BJ (cell line): Measurements from ENCODE around the gene PIBF1. TPM values are rescaled to one million over a fixed set of nuclear protein-coding genes. Genes with fewer than 3 reads are reported as not detected.
"Not testable (repeated sequence)": the region's sequence is repeated elsewhere in the genome, so short reads cannot be mapped to it uniquely, and the experiment has no call there.

Source experiments
- CTCF ChIA-PET: fragments of 350-600 bp; formaldehyde crosslinking; extraction: SDS; loops from one replicate; lab custom pipeline; 2021; ENCODE audit warnings: antibody characterized with exemption, inconsistent platforms; lab: Yijun Ruan, JAX
- POLR2A ChIA-PET: fragments of 300-600 bp; sonication (Branson Sonifier 250); formaldehyde crosslinking; extraction: SDS; loops from one replicate; lab custom pipeline; 2021; ENCODE audit warnings: antibody characterized with exemption; lab: Charles Lee
- DNase-seq: peaks from one replicate; pipeline ENCODE4 v3.0.0-alpha.2; 2011; ENCODE audit warnings: low read depth
- H3K27me3 ChIP-seq: 2 replicates; pipeline ENCODE4 v1.6.0; 2011; ENCODE audit warnings: low read length; ENCODE audit not compliant: control insufficient read depth, insufficient read depth
- H3K36me3 ChIP-seq: 2 replicates; pipeline ENCODE4 v1.5.1; 2011; ENCODE audit warnings: low read length; ENCODE audit not compliant: control insufficient read depth, insufficient read depth
- H3K4me3 ChIP-seq: 2 replicates; pipeline ENCODE4 v1.5.1; 2011; ENCODE audit warnings: low read depth, mild to moderate bottlenecking, control low read depth, low read length
- polyA plus RNA-seq: library from polyadenylated mRNA; depleted of rRNA; stranded (reverse); fragments of >200 nt; gene quantifications from 2 replicates; pipeline ENCODE4 v1.2.3, GENCODE V29; 2011
- TF ChIP-seq, protein P1 (sequence below): IDR thresholded peaks from 2 replicates; pipeline ENCODE4 v1.5.1; 2011; ENCODE audit warnings: low read depth, mild to moderate bottlenecking, control low read depth, inconsistent platforms, low read length, moderate library complexity; ENCODE audit not compliant: insufficient read depth

The PIBF1 gene
- polyA plus RNA-seq, 1 experiment, result 1.7 TPM

DNA sequence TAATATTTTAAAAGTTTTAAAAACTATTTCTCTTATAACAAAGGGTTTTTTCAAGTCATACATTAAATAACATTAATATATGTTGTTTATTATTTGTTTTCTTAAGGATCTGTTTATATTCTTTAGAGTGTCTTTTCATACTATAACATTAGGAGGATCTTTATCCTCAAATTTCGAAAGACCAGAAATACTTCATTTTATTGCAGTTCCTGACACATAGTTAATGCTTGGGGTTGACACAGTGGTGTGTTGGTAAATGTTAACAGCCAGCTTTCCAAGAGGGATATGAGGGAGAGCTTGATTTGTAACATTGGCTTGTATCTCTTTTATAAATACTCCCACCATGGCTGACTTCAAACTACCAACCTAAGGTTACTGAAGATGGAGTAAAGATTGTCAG is 150.3 kb downstream of the PIBF1 start:
- Histone ChIP-seq H3K36me3 (no peaks in the 10 kb centered on the region; the same call in 1 of the 2 replicates), H3K27me3 (no peaks in the 10 kb centered on the region), H3K4me3 (no peak overlapping the region)
- DNase-seq, result no peak
- POLR2A ChIA-PET, result no interaction called here
- TF ChIP-seq, protein P1, sequence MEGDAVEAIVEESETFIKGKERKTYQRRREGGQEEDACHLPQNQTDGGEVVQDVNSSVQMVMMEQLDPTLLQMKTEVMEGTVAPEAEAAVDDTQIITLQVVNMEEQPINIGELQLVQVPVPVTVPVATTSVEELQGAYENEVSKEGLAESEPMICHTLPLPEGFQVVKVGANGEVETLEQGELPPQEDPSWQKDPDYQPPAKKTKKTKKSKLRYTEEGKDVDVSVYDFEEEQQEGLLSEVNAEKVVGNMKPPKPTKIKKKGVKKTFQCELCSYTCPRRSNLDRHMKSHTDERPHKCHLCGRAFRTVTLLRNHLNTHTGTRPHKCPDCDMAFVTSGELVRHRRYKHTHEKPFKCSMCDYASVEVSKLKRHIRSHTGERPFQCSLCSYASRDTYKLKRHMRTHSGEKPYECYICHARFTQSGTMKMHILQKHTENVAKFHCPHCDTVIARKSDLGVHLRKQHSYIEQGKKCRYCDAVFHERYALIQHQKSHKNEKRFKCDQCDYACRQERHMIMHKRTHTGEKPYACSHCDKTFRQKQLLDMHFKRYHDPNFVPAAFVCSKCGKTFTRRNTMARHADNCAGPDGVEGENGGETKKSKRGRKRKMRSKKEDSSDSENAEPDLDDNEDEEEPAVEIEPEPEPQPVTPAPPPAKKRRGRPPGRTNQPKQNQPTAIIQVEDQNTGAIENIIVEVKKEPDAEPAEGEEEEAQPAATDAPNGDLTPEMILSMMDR, result no peak
- CTCF ChIA-PET, result no interaction called here

DNA sequence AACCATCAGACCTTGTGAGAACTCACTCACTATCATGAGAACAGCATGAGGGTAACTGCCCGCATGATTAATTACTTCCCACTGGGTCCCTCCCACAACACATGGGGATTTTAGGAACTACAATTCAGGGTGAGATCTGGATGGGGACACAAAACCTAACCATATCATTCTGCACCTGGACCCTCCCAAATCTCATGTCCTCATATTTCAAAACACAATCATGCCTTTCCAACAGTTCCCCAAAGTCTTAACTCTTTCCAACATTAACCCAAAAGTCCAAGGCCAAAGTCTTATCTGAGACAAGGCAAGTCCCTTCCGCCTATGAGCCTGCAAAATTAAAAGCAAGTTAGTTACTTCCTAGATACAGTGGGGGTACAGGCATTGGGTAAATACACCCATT is 164.3 kb downstream of the PIBF1 start:
- H3K27me3 ChIP-seq, H3K36me3 ChIP-seq, H3K4me3 ChIP-seq, DNase-seq, POLR2A ChIA-PET: not testable (repeated sequence)
- CTCF ChIA-PET, result interaction anchor here (2.2 kb wide), 1 partner anchor 10 kb away, joined by 4 read pairs; no protein-coding TSS in a partner anchor

DNA sequence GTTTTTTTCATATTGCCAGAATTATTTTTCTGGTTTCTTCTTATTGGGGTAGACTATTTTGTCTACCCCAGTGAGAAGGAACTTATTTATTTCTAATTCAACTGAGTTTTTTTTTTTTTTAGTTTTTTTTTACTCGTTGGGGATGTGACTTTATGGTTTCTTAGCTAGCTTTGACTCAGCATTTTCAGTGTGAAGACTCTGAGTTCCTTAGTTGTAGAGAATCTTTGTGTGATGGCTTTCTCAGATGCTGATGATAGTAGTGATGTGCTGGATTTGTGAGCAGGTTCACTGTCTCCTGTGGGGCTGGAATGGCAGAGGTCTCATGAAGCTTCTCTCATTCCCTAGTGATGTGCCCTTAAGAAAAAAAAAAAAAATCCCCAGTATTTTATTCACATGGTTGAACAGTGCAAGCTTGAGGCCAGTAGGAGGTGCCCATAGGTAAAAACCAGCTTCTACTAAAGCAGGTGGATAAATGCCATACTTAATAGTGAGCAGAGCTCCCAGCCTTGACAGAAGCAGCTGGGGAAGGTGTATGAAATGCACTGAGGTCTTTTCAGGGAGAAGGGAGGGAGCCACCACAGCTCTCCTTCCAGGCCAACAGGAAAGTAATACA is 170.7 kb downstream of the PIBF1 start:
- Histone ChIP-seq H3K27me3 (no peaks in the 10 kb centered on the region), H3K4me3 (no peak overlapping the region), H3K36me3 (no peaks in the 10 kb centered on the region)
- POLR2A ChIA-PET, result no interaction called here
- TF ChIP-seq, protein P1, result no peak
- CTCF ChIA-PET, result no interaction called here
- no peak for DNase-seq

DNA sequence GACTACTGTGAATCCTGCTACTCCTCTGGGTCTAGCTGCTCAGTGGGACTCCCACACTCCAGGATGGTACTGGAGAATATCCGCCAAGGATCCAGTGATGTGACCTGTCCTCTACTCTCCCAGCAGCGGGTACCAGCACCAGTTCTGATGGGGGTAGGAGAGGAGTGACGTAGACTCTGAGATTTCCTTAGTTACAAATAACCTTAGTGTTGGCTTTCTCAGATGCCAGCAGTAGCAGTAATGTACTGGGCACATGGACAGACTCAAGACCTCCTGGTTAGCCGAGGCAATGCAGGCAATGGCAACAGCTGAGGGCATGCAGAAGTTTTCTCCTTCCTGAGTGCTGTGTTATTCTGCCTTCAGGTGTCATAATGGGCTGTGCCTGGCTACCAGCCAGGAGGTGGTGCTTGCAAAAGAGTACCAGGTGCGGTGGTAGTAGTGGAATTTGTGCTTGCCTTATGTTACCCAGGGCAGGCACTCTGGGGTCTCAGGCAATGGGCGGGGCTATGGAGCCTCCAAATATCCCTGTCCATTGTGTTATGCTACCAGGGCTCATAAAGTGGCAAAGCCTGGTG is 171.5 kb downstream of the PIBF1 start:
- Histone ChIP-seq H3K27me3 (no peaks in the 10 kb centered on the region), H3K36me3 (no peaks in the 10 kb centered on the region; the same call in 1 of the 2 replicates), H3K4me3 (no peak overlapping the region)
- no peak for DNase-seq
- ChIA-PET POLR2A (no interaction called here), CTCF (no interaction called here)
- TF ChIP-seq, protein P1, result no peak

DNA sequence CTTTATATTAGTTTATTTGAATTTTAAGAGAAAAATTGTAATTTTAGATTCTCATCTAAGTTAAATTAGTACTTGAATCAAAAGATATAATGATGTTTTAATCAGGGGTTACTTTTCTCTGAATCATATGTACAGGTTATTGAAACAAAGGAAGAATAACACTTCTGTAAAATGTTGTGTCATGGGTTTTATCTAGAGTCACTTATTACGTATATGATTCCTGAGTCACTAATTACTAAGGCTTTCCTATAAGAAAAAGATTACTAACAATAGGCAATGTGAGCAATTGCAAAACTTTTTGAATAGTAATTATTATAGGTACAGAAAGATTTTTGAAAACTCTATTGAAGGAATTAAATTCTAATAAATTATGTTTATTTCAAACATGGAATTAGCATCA is 177.7 kb downstream of the PIBF1 start:
- no peak for DNase-seq
- TF ChIP-seq, protein P1, result no peak
- ChIA-PET POLR2A (no interaction called here), CTCF (no interaction called here)
- Histone ChIP-seq H3K27me3 (no peaks in the 10 kb centered on the region), H3K4me3 (no peak overlapping the region), H3K36me3 (no peaks in the 10 kb centered on the region; the same call in 1 of the 2 replicates)
